ENCODE measurements around the gene TTC12.

DNA sequence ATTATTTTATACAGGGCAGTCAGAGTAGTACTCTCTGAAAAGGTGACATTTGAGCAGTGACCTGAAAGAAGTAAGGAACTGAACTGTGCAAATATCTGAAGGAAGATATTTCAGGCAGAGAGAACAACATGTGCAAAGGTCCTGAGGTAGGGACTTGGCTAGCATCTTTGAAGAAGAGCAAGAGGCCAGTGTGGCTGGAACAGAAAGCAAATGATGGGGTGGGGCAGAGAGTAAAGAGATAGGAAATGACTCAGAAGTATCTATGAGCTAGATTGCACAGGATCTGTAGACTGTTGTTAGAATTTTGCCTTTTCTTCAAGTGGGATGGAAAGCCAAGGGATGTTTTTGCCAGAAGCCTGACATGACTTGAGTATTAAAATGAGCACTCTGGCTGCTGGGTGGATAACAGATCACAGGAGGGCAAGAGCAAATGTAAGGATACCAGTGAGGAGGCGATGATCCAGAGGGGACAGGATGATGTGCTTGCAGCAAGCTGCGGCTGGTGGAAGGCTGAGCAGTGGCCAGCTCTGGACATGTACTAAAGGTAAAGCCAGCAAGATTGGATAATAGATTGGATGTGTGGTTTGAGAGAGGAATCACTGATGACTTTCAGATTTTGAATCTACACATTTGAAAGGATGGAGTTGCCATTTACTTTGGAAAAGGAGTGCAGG, 33.2 kb upstream of the TTC12 start:
- TF ChIP-seq POLR2AphosphoS5 (IDR thresholded peaks at IDR 0.05; ENCODE audit: low read depth, low read length) (no peak), POLR2A (IDR thresholded peaks at IDR 0.05; ENCODE audit: low read depth, low read length) (no peak), SPI1 (IDR thresholded peaks at IDR 0.05; ENCODE audit: low read depth, low read length) (no peak), TAF1 (IDR thresholded peaks at IDR 0.05; ENCODE audit: low read depth, low read length) (no peak), PAX5 (IDR thresholded peaks at IDR 0.05; ENCODE audit: insufficient read depth, low read length, severe bottlenecking) (no peak)

Measured in GM12891 (cell line).